B cell (primary cell): ENCODE measurements around the gene PDLIM4. TPM values are rescaled to one million over a fixed set of nuclear protein-coding genes. Genes with fewer than 3 reads are reported as not detected.

ENCODE experiments used
- ATAC-seq: fragments of 200-7000 bp; cut with Tn5 transposase; one replicate; pipeline ENCODE4 v1.10.0; 2021; ENCODE audit warnings: low read depth, mild to moderate bottlenecking, moderate number of reproducible peaks, moderate library complexity
- CTCF ChIA-PET: fragments of 350-600 bp; sonication (Branson Sonifier 250); formaldehyde crosslinking; loops from one replicate; lab custom pipeline; 2021; ENCODE audit warnings: antibody characterized with exemption, inconsistent platforms; lab: Charles Lee
- POLR2A ChIA-PET: fragments of 350-600 bp; sonication (Branson Sonifier 250); formaldehyde crosslinking; loops from one replicate; lab custom pipeline; 2021; ENCODE audit warnings: antibody characterized with exemption; lab: Charles Lee
- DNase-seq: peaks from one replicate; pipeline ENCODE4 v3.0.0; 2013
- H2AFZ ChIP-seq: 2 replicates; pipeline ENCODE4 v1.6.1; 2012; ENCODE audit warnings: mild to moderate bottlenecking, low read depth, low read length; ENCODE audit not compliant: insufficient read depth, poor library complexity, severe bottlenecking
- H3K27ac ChIP-seq, 2 donors: 1 replicate in 1 of 2; 2 replicates in 1 of 2; pipeline ENCODE4 v1.5.1; 2012 to 2013; ENCODE audit warnings: low read length in 2 of 2, mild to moderate bottlenecking in 2 of 2, moderate library complexity in 1 of 2
- H3K27me3 ChIP-seq, 4 experiments: fragments of 200-600 bp in 1 of 4; sonication (generic) in 1 of 4; replicated peaks in 1 of 4; 1 replicate in 2 of 4; 2 replicates in 2 of 4; pipeline versions ENCODE4 v1.6.1 to v1.7.0; 2013 to 2016; ENCODE audit warnings: low read length in 3 of 4, mild to moderate bottlenecking in 2 of 4, mixed read lengths in 1 of 4, moderate library complexity in 1 of 4; ENCODE audit not compliant: insufficient read depth in 4 of 4, control insufficient read depth in 3 of 4; ENCODE audit errors: control extremely low read depth in 1 of 4
- H3K36me3 ChIP-seq, 2 experiments: replicated peaks in 1 of 2; 1 replicate in 1 of 2; 2 replicates in 1 of 2; pipeline versions ENCODE4 v1.6.1 to v1.7.1; 2013; ENCODE audit warnings: low read length in 1 of 2; ENCODE audit not compliant: insufficient read depth in 2 of 2, control insufficient read depth in 1 of 2; ENCODE audit errors: control extremely low read depth in 1 of 2, extremely low read depth in 1 of 2
- H3K4me1 ChIP-seq, 2 donors: fragments of 200-600 bp in 1 of 2; sonication (generic) in 1 of 2; 1 replicate in 1 of 2; 2 replicates in 1 of 2; pipeline versions ENCODE4 v1.5.1 to v1.6.1; 2013 to 2017; ENCODE audit warnings: low read length in 2 of 2; ENCODE audit not compliant: control insufficient read depth in 2 of 2, insufficient read depth in 2 of 2
- H3K4me2 ChIP-seq: replicated peaks from 2 replicates; pipeline ENCODE3; 2012; ENCODE audit warnings: mild to moderate bottlenecking, low read depth, low read length; ENCODE audit not compliant: poor library complexity, severe bottlenecking
- H3K4me3 ChIP-seq, 5 experiments: fragments of 200-600 bp in 1 of 5; sonication (generic) in 1 of 5; 1 replicate in 3 of 5; 2 replicates in 2 of 5; pipeline versions ENCODE4 v1.5.1 to v1.7.0; 2011 to 2016; ENCODE audit warnings: low read length in 4 of 5, mild to moderate bottlenecking in 4 of 5, low read depth in 2 of 5, control low read depth in 1 of 5, moderate library complexity in 1 of 5; ENCODE audit not compliant: insufficient read depth in 1 of 5; ENCODE audit errors: control extremely low read depth in 1 of 5, extremely low read depth in 1 of 5
- H3K79me2 ChIP-seq: fragments of 200-600 bp; sonication (generic); one replicate; pipeline ENCODE4 v1.6.0; 2016; ENCODE audit warnings: low read length; ENCODE audit not compliant: control insufficient read depth, insufficient read depth
- H3K9ac ChIP-seq: fragments of 200-600 bp; sonication (generic); 2 replicates; pipeline ENCODE4 v1.6.1; 2017; ENCODE audit warnings: mild to moderate bottlenecking, low read length, moderate library complexity
- H3K9me3 ChIP-seq, 3 donors: one replicate each; pipeline versions ENCODE4 v1.6.1 to v1.7.1; 2013; ENCODE audit warnings: low read length in 2 of 3; ENCODE audit not compliant: control insufficient read depth in 2 of 3, insufficient read depth in 1 of 3; ENCODE audit errors: control extremely low read depth in 1 of 3
- H4K20me1 ChIP-seq: 2 replicates; pipeline ENCODE4 v1.6.0; 2012; ENCODE audit warnings: mild to moderate bottlenecking, low read length; ENCODE audit not compliant: insufficient read depth, control insufficient read depth, poor library complexity, severe bottlenecking
- H3K27ac Mint-ChIP-seq: one replicate; pipeline ENCODE4 v1.8.0; 2021; ENCODE audit warnings: mixed read lengths
- H3K27me3 Mint-ChIP-seq: one replicate; pipeline ENCODE4 v1.8.0; 2021; ENCODE audit warnings: mixed read lengths
- H3K4me1 Mint-ChIP-seq: one replicate; pipeline ENCODE4 v1.8.0; 2021; ENCODE audit warnings: mixed read lengths
- H3K4me3 Mint-ChIP-seq: one replicate; pipeline ENCODE4 v1.8.0; 2021; ENCODE audit warnings: mixed read lengths
- H3K9me3 Mint-ChIP-seq: one replicate; pipeline ENCODE4 v1.8.0; 2022; ENCODE audit warnings: mixed read lengths; ENCODE audit not compliant: insufficient read depth
- EZH2 ChIP-seq: IDR thresholded peaks from 2 replicates; pipeline ENCODE4 v1.6.1; 2012; ENCODE audit warnings: borderline replicate concordance, low read depth, mild to moderate bottlenecking, moderate library complexity, low read length; ENCODE audit not compliant: insufficient read depth, poor library complexity, severe bottlenecking
- WGBS: methylation state at CpG from one replicate; pipeline ENCODE4 v1.1.5; 2013; ENCODE audit warnings: missing lambda C conversion rate; ENCODE audit not compliant: insufficient coverage; 5-methylcytosine and 5-hydroxymethylcytosine counted together
- intact Hi-C: fragments of 100-400 bp; cut with micrococcal nuclease; formaldehyde crosslinking; loops from one replicate; pipeline ENCODE4 v1.10.0; 2022
- polyA plus RNA-seq: library from polyadenylated mRNA; depleted of rRNA; stranded (reverse); fragments of >200 nt; gene quantifications from 2 replicates; pipeline ENCODE4 v1.2.3, GENCODE V29; 2012
- total RNA-seq, 2 donors: library from RNA; stranded (reverse); fragments of 120-200 nt in 1 of 2; gene quantifications; 1 replicate in 1 of 2; 2 replicates in 1 of 2; pipeline versions ENCODE4 v1.2.3 to v1.2.4, GENCODE V29; 2013 to 2022
- TF ChIP-seq, protein P1 (sequence below): fragments of 200-600 bp; IDR thresholded peaks from one replicate; pipeline ENCODE4 v1.8.0; 2022; ENCODE audit warnings: antibody characterized with exemption, mild to moderate bottlenecking

The PDLIM4 gene
- total and polyA plus RNA-seq, 2 donors (not counting 1 experiment from before 2014, with no cell fraction given) = not detected

DNA sequence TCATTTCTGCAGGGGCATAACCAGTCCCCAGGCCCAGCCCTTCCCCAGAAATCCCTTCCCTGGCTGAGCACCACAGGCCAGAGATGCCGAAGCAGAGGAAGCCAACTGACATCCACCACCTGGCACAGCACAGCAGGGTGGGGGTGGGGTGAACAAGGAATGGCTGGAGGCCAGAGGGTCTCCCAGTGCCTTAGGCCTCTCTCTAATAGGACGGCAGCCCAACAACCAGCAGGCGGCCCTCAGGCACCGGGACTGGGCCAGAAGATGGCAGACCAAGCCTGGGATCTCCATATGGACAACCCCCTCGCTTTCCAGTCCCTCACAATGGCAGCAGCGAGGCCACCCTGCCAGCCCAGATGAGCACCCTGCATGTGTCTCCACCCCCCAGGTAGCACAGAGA, 13.2 kb downstream of the PDLIM4 start:
- TF ChIP-seq, protein P1, sequence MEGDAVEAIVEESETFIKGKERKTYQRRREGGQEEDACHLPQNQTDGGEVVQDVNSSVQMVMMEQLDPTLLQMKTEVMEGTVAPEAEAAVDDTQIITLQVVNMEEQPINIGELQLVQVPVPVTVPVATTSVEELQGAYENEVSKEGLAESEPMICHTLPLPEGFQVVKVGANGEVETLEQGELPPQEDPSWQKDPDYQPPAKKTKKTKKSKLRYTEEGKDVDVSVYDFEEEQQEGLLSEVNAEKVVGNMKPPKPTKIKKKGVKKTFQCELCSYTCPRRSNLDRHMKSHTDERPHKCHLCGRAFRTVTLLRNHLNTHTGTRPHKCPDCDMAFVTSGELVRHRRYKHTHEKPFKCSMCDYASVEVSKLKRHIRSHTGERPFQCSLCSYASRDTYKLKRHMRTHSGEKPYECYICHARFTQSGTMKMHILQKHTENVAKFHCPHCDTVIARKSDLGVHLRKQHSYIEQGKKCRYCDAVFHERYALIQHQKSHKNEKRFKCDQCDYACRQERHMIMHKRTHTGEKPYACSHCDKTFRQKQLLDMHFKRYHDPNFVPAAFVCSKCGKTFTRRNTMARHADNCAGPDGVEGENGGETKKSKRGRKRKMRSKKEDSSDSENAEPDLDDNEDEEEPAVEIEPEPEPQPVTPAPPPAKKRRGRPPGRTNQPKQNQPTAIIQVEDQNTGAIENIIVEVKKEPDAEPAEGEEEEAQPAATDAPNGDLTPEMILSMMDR = no peak
- TF ChIP-seq EZH2 = no peak
- H4K20me1 ChIP-seq = no peaks in the 10 kb centered on the region
- no peak overlapping the region for H3K27ac ChIP-seq
- no peak overlapping the region for H3K4me3 Mint-ChIP-seq
- WGBS = 100% methylated on average over 5 of the region's 6 CpGs
- no peak overlapping the region for H3K4me2 ChIP-seq
- H3K27me3 Mint-ChIP-seq = peaks cover 18% of the 10 kb centered on the region
- no peak overlapping the region for H3K9ac ChIP-seq
- no peak for ATAC-seq
- H3K27me3 ChIP-seq = peaks cover 0 to 23% (median 3%) of the 10 kb centered on the region in 4 experiments
- peaks cover 12% of the 10 kb centered on the region for H3K4me1 Mint-ChIP-seq
- no peaks in the 10 kb centered on the region for H3K79me2 ChIP-seq
- H3K4me3 ChIP-seq = no peak overlapping the region
- no peaks in the 10 kb centered on the region for H3K36me3 ChIP-seq
- H2AFZ ChIP-seq = no peak overlapping the region
- H3K9me3 ChIP-seq = peaks cover 0 to 8% (median 0%) of the 10 kb centered on the region in 3 donors
- no peak overlapping the region for H3K27ac Mint-ChIP-seq
- H3K4me1 ChIP-seq = peaks cover 10 to 12% of the 10 kb centered on the region in 2 donors
- no peaks in the 10 kb centered on the region for H3K9me3 Mint-ChIP-seq
- ChIA-PET POLR2A (no interaction called here), CTCF (no interaction called here)
- intact Hi-C loops = no loop called here
- DNase-seq = no peak
